ENCODE results near the gene ERCC6L2.

ERCC6L2 gene

DNA sequence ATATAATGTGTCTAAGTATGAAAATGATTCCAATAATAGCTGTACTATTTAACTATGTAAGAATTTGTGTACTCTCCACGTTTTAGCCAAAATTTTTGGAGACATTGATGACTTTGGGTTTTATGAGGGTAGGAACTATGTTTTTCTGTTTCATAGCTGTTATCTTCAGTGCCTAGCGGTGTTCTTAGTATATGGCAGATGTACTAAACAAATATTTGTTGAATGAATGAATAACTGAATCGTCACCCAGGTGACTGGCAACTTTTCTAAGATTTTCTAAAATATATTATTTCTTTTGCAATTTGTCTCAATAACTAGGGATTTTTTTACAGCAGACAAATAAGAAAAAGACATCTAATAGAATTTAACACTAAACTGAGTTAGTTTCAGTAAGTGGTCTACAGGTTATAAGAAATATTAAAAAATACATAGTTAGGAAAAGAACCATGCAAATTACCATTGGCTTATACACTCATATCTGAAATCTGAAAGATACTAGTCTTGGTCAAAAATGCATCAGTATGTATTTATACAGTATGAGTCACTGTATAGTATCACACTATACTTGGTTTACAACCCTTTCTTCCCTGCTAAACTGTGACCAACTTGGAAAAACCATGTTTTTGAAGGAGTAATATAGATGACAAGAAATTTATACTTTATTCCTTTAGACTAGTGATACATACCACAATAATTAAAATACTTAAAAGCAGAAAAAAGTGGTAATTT, 10.5 kb upstream of the ERCC6L2 start:
- DNase-seq = no peak

DNA sequence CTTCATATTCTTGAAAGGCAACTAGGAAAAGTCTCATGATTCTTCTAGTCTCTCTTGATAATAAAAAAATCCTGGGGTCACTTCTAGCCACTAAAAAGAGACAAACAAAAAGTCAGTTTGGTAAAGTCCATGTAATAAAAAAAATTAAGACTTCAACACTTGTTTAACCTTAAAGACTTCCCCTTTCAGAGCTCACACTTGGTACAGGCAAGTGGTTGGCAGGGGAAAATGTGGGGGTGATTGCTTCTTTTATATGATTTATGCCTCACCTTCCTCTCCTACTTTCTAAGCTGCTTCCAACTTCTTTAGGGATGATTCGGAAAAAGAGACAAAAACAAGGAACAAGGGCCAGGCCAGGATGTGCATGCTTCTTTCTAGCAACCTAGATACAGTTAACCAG, 5.1 kb upstream of the ERCC6L2 start:
- DNase-seq = no peak

DNA sequence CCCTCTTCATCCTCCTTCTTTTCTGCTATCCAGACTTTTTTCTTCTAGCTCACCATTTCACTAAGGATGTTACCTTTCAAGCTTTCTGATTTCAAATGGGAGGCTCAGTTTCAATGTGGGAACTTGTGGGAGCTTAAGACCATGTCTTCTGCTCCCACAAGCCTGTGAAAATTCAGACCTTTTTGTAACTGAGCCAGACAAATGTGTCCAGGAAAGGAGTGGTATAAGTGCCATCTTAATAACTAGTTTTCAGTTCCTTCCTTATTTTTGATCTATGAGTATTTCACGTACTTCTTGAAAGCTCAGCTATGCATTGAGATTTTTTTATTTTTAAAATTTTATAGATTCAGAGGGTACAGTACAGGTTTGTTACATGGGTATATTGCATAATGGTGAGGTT, 4.6 kb upstream of the ERCC6L2 start:
- DNase-seq = no peak

DNA sequence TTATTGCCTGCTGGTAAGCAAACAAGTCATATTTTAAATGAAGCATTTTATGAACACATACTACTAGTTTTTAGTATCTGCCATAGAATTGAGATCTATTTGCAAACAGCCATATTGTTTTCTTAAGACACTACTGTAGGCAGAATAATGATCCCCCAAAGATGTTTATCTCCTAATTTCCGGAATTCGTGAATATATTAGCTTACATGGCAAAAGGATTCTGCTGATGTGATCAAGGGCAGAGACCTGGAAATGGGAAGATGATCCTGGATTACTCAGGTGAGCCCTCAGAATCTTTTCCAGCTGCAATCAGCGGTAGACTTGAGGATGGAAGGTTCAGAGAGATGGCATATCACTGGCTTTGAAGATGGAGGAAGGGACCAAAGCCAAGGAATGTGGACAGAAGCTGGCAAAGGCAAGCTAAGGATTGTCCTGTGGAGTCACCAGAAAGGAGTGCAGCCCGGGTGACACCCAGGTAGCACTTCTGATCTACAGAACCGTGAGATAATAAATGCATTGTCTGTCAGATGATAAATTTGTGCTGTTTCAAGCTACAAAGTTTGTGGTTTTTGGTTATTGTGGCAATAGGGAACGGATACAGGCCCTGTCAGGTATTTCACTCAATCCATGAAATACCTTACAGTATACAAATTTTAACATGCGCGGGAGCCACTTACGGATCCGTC, 1.0 kb upstream of the ERCC6L2 start:
- DNase-seq = no peak

DNA sequence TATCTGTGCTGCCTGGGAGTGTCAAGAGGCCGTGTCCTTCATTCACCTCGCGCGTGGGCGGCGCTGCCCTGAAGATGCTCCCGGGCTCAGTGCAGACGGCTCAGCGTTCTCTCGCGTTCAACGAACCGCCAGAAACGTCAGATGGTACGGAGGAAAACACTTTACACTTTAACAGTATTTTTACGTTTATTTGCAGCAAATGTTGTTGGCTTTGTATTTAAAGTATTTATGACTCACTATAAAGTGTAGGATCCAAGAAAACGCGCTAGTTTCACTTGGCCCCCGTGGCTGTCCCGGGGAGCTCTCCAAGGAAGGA, 544 bp upstream of the ERCC6L2 start:
- DNase-seq = peak; percentile 17

DNA sequence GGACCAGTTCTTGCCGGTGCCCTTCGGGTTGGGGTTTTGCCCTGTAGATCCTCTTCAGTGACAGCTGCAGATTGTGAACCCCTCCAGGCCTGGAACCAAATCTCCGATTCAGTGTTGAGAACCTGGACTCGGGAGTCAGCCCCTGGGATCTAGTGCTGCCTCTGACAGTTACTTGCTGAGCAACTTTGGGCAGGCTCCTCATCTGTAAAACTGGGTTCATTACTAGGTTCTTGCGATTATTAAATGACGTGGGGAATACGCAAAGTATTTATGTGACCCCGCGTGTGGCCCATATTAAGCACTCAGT, 600 bp downstream of the ERCC6L2 start:
- DNase-seq = no peak

DNA sequence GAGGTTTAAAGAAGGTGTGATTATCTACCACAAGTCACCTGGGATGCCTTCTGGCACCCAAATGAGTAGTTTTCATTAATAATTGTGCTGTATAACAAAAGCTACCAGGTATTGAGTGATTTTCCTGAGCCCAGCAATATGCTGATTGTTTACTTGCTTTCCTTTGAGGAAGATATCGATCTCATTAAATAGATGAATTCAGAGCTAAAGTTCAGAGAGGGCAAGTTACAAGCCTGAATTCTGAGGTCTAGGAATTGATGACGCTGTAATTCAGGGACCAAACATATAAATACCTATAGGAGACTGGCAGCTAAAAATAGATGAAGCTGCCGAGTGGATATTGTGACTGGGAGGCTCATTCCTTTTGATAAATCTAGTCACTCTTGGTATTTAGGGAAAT, 1.1 kb downstream of the ERCC6L2 start:
- DNase-seq = no peak

DNA sequence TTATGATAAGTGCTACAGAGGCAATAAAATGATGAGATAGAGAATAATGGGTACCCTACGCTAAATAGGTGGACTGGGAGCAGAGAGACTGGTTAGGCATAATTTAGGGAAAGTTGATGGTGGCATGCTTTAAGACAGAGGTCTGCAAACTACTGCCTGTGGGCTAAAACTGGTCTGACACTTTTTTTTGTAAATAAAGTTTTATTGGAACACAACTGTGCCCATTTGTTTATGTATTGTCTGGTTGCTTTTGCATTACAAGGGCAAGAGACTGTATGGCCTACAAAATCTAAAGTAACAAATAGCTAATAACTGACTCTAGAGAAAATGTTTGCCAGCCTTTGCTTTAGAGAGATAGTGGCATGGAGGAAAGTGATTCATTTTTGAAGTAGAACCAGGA, 2.5 kb downstream of the ERCC6L2 start:
- DNase-seq = no peak

DNA sequence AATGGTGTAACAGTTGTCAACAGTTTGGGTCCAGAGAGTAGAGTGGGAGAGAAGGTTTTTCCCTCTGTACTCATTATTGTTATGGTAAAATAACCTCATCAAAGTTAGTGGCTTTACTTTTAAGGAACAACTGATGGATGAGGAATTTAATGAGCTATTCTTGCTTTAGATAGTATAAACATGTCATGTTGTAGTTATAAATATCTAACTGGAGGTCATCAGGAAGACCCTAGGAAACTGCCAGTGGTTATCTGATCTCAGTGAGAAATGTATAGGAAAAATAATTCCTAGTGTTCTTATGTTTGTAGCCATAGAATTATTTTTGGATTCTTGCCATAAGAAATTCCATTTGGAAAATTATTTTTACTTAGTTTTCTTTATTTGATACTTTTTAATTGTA, 4.1 kb downstream of the ERCC6L2 start:
- DNase-seq = no peak

DNA sequence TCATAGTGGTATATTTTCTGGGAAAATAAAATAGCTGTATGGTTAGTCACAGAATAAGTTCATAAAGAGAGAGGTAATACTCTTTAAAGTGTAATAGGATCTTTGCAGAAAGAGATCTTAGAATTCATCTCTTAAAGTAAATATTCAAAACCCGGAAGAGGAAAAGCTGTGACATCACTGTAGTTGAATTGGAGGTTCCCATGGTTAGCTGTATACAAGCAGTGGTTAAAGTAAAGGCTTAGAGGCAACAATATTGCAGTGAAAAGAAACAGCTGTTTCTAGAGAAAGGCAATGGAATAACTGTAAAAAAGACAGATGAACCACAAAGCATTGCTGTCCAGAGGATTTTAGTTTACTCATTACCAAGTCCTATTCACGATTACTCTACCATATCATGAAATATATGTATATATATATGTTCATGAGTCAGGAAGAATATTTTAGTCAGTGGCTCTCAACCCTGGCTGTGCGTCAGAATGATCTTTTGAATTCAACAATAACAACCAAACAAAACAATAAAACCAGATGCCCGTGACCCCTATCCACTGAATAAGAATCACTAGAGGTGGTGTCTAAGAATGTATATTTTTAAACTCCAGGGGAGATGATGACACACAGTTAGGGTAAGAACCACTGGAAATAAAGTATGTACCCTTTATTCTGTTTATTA, 4.7 kb downstream of the ERCC6L2 start:
- DNase-seq = no peak

DNA sequence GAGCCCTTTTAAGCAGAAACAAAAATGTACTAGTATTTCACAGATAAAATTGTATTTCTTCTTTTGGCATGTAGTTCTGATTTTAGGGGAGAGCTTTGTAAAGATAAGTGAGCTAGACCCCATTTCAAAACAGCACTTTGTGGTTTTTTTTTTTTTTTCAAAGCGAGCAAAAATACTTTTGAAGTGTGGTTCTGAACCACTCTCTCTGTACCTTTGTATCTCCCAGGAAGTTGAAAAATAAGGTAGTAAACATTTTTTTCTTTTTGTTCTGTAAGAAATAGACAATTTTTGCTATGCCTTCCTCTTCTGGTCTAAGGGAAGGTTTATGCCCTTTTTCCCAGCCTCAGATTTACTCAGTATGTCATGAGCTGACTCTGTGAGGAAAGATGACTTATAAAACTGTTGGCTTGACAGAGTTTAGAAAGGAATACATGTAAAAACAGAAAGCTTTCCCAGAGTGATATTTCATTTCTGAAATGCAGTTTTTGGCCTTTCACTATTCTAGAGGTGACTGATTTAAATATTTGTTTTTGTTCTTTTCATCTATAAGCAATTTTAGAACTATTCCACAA, 12.5 kb downstream of the ERCC6L2 start:
- no peak for DNase-seq

DNA sequence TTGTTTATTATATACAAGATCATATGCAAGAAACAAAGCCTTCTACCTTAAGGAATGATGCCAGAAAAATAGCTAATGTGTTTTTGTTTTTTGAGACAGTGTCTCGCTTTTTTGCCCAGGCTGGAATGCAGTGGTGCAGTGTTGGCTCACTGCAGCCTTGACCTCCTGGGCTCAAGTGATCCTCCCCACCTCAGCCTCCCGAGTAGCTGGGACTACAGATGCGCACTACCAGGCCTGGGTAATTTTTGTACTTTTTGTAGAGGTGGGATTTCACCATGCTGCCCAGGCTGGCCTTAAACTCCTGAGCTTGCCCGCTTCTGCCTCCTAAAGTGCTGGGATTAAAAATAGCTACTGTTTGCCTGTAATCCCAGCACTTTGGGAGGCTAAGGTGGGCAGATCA, 15.1 kb downstream of the ERCC6L2 start:
- DNase-seq = no peak

DNA sequence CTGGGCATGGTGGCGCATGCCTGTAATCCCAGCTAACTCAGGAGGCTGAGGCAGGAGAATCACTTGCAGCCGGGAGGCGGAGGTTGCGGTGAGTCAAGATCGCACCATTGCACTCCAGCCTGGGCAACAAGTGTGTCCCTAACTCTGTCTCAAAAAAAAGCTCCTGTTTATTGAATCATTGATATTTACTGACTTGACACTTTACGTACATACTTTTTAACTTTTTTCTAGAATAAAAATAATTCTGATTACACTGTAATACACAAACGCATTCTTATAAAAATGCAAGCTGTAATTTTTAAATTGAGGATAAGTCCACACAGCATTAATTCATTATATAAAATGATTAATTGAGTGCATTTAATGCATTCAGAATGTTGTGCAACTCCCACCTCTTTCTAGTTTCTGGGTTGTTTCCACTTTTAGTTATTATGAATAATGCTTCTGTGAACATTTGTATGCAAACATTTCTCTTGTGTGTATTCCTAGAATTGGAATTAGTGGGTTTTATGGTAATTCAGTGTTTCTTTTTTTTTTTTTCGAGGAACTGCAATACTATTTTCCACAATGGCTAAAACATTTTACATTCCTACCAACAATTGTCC, 15.7 kb downstream of the ERCC6L2 start:
- DNase-seq = no peak

DNA sequence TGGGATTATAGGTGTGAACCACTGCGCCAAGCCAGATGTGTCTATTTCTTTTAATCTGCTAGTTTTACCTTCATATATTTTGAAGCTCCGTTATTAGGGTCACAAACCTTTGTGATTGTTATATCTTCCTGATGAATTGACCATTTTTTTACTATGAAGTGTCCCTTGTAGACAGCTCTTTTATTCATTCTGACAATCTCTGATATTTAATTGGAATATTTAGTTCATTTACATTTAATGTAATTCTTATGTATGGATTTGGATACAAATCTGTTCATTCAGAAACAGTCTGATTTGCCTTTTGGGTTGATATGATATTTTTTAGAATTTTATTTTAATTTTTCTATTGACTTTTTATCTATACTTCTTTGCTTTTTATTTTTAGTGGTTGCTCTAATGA, 17.2 kb downstream of the ERCC6L2 start:
- DNase-seq = no peak

DNA sequence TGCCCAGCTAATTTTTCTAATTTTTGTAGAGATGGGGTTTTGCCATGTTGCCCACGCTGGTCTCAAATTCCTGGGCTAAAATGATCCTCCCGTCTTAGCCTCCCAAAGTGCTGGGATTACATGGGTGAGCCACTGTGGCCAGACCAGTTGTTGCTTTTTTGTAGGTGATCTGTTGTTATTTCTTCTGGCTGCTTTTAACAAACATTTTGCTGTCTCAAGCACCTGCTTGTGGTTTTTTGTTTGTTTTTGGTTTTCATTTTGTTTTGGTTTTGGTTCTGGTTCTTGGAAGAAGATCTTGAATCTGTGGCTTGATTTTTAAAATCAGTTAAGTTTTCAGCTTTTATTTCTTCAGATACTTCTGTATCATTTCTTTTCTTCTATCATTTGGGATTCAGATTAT, 21.1 kb downstream of the ERCC6L2 start:
- DNase-seq = no peak

DNA sequence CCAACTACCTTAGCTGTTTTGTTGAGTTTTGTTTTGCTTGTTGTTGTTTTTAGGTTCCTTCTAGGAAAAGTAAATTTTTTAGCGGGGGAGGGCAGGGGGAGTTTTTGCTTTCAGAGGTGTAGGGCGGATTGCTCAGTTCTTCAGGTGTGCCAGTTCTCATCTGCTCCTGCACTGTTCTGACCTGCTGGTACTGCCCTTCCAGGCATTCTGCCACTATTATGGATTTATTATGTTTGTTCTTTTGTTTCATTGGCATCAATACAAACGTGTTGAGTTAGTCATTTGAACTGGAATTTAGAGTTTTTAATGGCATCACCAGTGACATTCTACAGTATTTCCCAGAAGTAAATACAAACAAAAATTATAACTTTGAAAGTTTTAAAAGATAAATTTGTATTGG, 26.0 kb downstream of the ERCC6L2 start:
- no peak for DNase-seq

DNA sequence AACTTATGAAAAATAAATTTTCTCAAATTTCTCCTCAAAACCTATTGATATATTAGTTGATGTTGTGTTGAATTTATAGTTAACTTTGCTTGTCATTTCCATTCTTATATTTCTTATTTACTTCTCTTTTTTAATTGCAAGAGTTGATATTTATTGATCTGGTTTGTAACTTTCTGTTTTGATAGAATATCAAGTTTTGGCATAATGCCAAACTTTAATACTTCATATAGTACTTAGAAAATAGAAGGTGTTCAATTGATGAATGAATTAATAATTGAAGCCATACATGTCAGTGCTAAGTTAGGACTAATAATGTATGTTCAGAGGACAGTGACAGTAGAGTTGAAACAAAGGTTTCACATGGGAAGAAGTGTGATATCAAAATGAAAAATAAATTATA, 27.9 kb downstream of the ERCC6L2 start:
- no peak for DNase-seq

DNA sequence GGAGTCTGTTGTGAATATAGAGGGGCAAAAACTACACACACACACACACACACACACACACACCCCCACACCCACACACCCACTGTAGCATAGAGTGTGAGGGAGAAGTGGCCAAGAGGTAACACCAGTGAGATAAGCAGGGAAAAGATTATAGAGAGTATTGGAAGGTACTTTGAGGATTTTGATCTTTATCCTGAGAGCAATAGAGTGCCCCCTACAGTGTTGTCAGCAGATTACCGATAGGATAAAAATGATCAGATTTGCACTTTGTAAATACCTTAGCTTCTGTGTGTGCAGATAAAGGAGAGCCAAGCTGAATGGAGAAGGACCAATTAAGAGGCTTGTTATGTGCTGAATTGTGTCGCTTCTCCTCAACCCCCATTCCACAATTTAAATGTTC, 32.3 kb downstream of the ERCC6L2 start:
- no peak for DNase-seq

DNA sequence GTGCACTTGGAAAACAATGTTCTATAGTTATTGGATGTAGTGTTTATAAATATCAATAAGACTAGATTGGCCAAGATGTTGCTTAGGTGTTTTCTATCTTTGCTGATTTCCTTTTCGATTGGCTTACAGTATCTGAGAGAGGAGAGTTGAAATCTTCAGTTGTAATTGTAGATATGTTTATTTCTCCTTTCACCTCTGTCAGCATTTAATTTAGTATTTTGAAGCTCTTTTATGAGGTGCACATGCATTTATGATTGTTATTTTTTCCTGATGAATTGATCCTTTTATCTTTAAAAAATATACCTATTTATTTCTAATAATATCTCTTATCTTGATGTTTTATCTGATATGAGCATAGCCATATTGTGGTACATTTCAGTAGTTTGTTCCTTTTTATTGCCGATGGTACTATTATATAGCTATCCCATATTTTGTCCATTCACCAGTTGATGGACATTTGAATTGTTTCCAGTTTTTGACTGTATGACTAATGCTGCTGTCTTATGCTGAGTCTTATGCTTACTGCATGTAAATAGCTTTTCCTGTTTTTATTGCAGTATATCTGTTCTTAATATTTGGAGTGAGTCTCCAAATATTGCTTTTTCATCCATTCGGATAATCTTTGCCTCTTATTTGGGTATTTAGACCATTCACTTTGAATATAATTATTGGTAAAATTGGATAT, 34.7 kb downstream of the ERCC6L2 start:
- DNase-seq = no peak

DNA sequence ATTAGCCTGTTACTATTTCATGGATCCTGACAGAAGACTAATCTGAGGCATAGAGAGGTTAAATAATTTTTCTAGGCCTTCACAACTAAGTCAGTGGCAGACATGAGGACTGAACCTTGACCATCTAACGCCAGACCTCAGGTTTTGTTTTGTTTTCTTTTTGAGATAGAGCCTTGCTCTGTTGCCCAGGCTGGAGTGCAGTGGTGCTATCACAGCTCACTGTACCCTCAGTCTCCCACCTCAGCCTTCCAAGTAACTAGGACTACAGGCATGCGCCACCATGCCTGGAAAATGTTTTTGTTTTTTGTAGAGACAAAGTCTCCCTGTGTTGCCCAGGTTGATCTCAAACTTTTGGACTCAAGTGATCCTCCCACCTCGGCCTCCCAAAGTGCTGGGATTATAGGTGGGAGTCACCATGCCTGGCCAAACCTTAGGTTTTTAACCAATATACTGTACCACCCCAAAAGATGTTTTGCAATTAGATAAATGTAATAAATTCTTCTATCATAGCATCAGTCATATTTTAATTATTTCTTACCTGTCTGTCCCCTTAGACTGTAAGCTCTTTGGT, 35.4 kb downstream of the ERCC6L2 start:
- DNase-seq = no peak

DNA sequence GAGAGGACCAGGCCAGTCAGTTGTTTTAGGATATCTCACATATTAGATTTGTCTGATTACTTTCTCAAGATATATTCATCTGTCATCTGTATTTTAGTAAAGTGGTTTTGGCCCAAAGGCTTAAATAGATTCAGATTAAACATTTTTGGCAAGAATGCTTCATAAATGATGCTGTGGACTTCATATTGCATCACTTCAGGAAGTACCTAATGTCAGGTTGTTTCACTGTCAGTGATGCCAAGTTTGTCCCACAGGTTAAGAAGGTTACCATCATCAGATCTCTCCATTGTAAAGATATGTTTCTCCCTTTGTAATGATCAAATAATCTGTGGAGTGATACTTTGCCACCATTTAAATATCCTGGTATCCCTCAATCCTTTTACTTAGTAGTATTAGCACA, 37.3 kb downstream of the ERCC6L2 start:
- no peak for DNase-seq

DNA sequence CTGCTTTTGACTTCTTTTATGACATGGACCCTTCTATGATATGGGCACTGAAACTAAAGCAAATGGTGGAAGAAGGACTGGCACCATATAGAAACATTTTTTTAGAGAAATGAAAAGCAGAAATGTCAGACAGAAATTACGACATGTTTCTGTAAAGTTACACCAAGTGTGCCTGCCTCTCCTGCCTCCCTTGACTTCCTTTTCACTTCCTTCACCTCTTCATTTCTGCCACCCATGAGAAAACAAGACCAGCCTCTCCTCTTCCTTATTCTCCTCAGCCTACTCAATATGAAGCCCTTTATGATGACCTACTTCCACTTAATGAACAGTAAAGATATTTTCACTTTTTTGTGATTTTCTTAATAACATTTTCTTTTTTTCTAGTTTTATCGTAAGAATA, 44.5 kb downstream of the ERCC6L2 start:
- DNase-seq = no peak

DNA sequence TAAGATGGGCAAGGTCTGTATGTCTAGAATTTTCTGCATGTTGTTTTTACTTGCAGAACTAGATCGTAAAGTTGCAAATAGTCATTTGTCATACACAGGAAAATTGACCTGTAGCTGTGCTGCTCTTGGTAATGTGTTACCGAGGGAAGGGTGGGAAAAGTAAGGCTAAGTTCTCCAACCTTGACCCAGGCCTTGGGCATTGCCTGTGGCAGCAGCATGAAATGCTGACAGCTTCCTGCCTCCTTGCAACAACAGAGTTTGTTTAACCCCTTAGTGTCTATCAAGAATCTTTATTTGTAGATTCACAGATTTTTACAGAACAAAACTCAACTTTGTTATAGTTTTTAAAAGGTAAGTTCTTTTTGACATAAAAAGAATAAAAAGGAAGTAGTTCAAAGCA, 48.3 kb downstream of the ERCC6L2 start:
- DNase-seq = no peak
